Measurements from ENCODE around the gene VKORC1L1. TPM values are rescaled to one million over a fixed set of nuclear protein-coding genes. Genes with fewer than 3 reads are reported as not detected.

The VKORC1L1 gene
- total and polyA plus RNA-seq, 9 of the 15 experiments (the other 6 are each of a cell fraction or from before 2014, with no cell fraction given) = 6.8 to 36.5 (median 19.3) TPM

DNA sequence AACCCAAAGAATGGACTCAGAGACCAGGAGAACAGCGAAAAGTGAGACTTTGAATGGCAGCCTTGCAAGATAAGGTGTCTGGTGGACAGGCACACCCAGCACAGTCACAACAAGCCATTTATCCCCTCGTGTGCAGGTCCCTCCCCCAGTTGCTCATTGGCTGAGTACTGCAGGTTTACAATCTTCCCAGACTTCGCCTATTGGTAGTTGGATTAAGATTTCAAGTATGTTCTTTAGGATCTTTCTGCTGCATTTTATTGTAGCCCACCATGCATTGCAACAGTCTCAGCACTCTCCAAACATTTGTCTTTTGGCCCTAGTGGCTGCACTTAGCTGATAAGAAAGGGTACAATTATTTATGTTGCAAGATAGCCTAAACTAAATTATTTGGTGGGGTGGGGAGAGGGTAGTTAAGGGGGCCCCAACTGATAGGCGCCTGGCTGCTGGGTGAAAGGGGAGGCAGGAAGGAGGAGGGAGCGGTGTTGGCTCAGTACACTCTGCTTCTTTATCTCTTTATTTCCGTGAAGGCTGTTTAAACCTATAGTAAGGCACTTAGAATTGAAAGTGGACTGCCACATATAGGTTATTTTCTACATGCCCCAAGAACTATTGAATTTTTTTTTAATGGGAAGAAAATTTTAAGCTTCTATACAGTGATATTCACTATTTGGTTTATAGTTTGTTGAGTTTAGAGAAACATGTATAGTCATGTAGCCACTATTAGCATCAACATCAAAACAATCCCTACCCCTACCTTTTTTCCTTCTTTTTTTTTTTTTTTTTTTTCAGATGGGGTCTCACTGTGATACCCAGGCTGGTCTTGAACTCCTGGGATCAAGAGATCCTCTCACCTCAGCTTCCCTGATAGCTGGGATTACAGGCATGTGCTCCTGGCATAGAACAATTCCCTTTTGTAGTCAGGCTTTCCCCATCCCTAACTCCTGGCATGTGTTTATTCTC, 54.9 kb downstream of the VKORC1L1 start (continued):
- TF ChIP-seq GABPA (tag; conservative IDR thresholded peaks at IDR 0.05; ENCODE audit: low read depth) (no peak), MXI1 (IDR thresholded peaks at IDR 0.05; ENCODE audit: low read depth, low read length) (no peak), BRF1 (IDR thresholded peaks at IDR 0.05; ENCODE audit: borderline replicate concordance, extremely low read depth, insufficient read length) (no peak), TOE1 (IDR thresholded peaks at IDR 0.05; ENCODE audit: borderline replicate concordance) (peak; percentile 42; the same call in 1 of the 2 replicates), TOE1 (CRISPR knock-in tag; IDR thresholded peaks at IDR 0.05; ENCODE audit: borderline replicate concordance, low read depth) (no peak), PHB (CRISPR knock-in tag; IDR thresholded peaks at IDR 0.05) (no peak), SP1 (CRISPR knock-in tag; IDR thresholded peaks at IDR 0.05) (no peak), SIN3A (IDR thresholded peaks at IDR 0.05; ENCODE audit: borderline replicate concordance in 2 of 2, control insufficient read depth in 1 of 2, low read depth in 2 of 2, low read length in 2 of 2) (peak in 1 of 2 experiments; percentile 66; a peak in 1 of 4 replicates), SAFB (IDR thresholded peaks at IDR 0.05; ENCODE audit: borderline replicate concordance, low read depth, low read length) (no peak), ZNF274 (IDR thresholded peaks at IDR 0.05; ENCODE audit: borderline replicate concordance, low read depth, low read length) (no peak), ZNF507 (tag; conservative IDR thresholded peaks at IDR 0.05) (no peak), IRF2 (CRISPR knock-in tag; IDR thresholded peaks at IDR 0.05) (no peak), ZNF232 (CRISPR knock-in tag; IDR thresholded peaks at IDR 0.05) (no peak), SMARCA5 (IDR thresholded peaks at IDR 0.05) (no peak), RBBP5 (IDR thresholded peaks at IDR 0.05; ENCODE audit: borderline replicate concordance, insufficient read depth, low read length, poor library complexity, severe bottlenecking) (no peak)
- TF ChIP-seq, protein P1, sequence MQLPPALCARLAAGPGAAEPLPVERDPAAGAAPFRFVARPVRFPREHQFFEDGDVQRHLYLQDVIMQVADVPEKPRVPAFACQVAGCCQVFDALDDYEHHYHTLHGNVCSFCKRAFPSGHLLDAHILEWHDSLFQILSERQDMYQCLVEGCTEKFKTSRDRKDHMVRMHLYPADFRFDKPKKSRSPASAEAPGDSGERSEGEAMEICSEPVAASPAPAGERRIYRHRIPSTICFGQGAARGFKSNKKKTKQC (CRISPR knock-in tag; IDR thresholded peaks at IDR 0.05) = no peak
